Measurements from ENCODE around the gene ACRBP. TPM values are rescaled to one million over a fixed set of nuclear protein-coding genes. Genes with fewer than 3 reads are reported as not detected.

Gene ACRBP
- total RNA-seq, 1 donor from 2014 or later, result 7.1 TPM

- TF ChIP-seq, protein P1, sequence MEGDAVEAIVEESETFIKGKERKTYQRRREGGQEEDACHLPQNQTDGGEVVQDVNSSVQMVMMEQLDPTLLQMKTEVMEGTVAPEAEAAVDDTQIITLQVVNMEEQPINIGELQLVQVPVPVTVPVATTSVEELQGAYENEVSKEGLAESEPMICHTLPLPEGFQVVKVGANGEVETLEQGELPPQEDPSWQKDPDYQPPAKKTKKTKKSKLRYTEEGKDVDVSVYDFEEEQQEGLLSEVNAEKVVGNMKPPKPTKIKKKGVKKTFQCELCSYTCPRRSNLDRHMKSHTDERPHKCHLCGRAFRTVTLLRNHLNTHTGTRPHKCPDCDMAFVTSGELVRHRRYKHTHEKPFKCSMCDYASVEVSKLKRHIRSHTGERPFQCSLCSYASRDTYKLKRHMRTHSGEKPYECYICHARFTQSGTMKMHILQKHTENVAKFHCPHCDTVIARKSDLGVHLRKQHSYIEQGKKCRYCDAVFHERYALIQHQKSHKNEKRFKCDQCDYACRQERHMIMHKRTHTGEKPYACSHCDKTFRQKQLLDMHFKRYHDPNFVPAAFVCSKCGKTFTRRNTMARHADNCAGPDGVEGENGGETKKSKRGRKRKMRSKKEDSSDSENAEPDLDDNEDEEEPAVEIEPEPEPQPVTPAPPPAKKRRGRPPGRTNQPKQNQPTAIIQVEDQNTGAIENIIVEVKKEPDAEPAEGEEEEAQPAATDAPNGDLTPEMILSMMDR (conservative IDR thresholded peaks at IDR 0.05), result no peak
- no peak for DNase-seq (ENCODE audit: extremely low spot score, unreplicated experiment)
- no peak overlapping the region for H3K4me3 Mint-ChIP-seq
- H3K27ac Mint-ChIP-seq, result no peak overlapping the region
- no peaks in the 10 kb centered on the region for H3K27me3 Mint-ChIP-seq
- peaks cover 18% of the 10 kb centered on the region for H3K36me3 Mint-ChIP-seq
- H3K9me3 Mint-ChIP-seq, result no peaks in the 10 kb centered on the region
- peaks cover 31% of the 10 kb centered on the region for H3K4me1 Mint-ChIP-seq (ENCODE audit: unreplicated experiment)
Observed at GRCh38 chr12:6608592-6609281, 38.5 kb downstream of the ACRBP start.

GRCh38 chr12:6607751-6608591 lies 39.3 kb downstream of the ACRBP start:
- Mint-ChIP-seq H3K4me1 (ENCODE audit: unreplicated experiment) (peaks cover 31% of the 10 kb centered on the region), H3K27me3 (no peaks in the 10 kb centered on the region), H3K36me3 (peaks cover 26% of the 10 kb centered on the region), H3K9me3 (no peaks in the 10 kb centered on the region), H3K27ac (no peak overlapping the region), H3K4me3 (no peak overlapping the region)
- no peak for DNase-seq (ENCODE audit: extremely low spot score, unreplicated experiment)
- TF ChIP-seq, protein P1 (conservative IDR thresholded peaks at IDR 0.05), result no peak

GRCh38 chr12:6606331-6607131 lies 40.7 kb downstream of the ACRBP start:
- peak; percentile 71 for DNase-seq (ENCODE audit: extremely low spot score, unreplicated experiment)
- no peak overlapping the region for H3K4me3 Mint-ChIP-seq
- H3K36me3 Mint-ChIP-seq, result peaks cover 36% of the 10 kb centered on the region
- peak overlapping the region; percentile 81 for H3K27ac Mint-ChIP-seq
- TF ChIP-seq, protein P1 (conservative IDR thresholded peaks at IDR 0.05), result no peak
- H3K9me3 Mint-ChIP-seq, result no peaks in the 10 kb centered on the region
- H3K4me1 Mint-ChIP-seq (ENCODE audit: unreplicated experiment), result peaks cover 20% of the 10 kb centered on the region
- no peaks in the 10 kb centered on the region for H3K27me3 Mint-ChIP-seq

DNA sequence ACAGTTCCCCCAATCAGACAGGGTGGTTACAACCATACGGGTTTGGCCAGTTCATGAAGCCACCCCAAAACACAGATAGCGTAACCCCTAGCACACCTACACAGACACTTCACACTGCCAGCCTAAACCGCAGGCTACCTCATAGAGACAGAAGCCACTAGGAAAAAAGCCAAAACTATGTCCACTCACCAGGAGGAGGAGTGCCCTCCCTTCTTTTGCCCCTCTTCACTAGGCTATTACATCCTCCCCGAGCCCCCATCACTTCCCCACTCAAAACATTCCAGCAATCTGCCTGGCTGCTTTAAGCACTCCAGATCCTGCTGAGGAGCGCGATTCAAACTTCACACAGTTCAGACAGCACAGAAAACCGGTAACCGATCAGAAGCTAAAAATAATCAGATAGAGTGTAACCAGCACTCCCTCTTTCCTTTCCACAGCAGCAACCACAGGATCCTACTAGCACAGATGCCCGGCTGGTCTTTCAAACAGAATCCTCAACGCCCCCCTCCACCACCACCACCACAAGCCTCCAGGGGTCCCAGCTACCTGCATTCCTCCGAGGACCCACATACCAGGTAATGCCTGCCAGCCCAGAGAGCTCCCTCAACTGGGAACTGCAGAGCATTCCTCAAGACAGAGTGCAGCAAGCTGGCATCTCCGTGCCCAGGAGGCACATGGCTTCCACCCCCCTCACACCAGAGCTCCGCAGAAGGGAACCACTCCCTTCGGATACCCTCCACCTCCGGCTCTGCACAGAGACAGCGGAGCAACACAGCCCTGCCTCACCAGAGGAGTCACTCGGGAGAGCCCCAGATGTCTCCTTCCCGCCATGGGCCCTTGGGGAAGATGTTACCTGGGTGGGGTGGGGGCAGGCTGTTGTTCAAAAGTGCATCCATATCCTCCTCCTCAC lies 41.6 kb downstream of the ACRBP start:
- Mint-ChIP-seq H3K27me3 (no peaks in the 10 kb centered on the region), H3K27ac (peak overlapping the region; percentile 81), H3K4me1 (ENCODE audit: unreplicated experiment) (peaks cover 16% of the 10 kb centered on the region), H3K4me3 (no peak overlapping the region), H3K36me3 (peaks cover 45% of the 10 kb centered on the region), H3K9me3 (no peaks in the 10 kb centered on the region)
- no peak for DNase-seq (ENCODE audit: extremely low spot score, unreplicated experiment)
- TF ChIP-seq, protein P1 (conservative IDR thresholded peaks at IDR 0.05), result no peak

Data from type B pancreatic cell (in vitro differentiated cells).